T-helper 2 cell treated with Interferon-gamma antibody and Interleukin-4, amounts not matched to agents 5 μg/mL and 100 μg/mL, for 36 hours (primary cell): ENCODE results near the gene CCL20.
A peak's percentile ranks its signal among the peaks of the same experiment; 100 is the strongest.
"Not testable (repeated sequence)": the region's sequence is repeated elsewhere in the genome, so short reads cannot be mapped to it uniquely, and the experiment has no call there.

Source experiments
- DNase-seq: peaks from one replicate; pipeline ENCODE4 v3.0.0; 2021; ENCODE audit warnings: low spot score
- H3K27ac Mint-ChIP-seq: one replicate; pipeline ENCODE4 v1.8.0; 2021; ENCODE audit warnings: mild to moderate bottlenecking, mixed read lengths
- H3K27me3 Mint-ChIP-seq: one replicate; pipeline ENCODE4 v1.8.0; 2021; ENCODE audit warnings: low read depth, mixed read lengths
- H3K36me3 Mint-ChIP-seq: one replicate; pipeline ENCODE4 v1.8.0; 2021; ENCODE audit warnings: low read depth, mixed read lengths
- H3K4me1 Mint-ChIP-seq: one replicate; pipeline ENCODE4 v1.8.0; 2021; ENCODE audit warnings: low read depth, mixed read lengths
- H3K4me3 Mint-ChIP-seq: one replicate; pipeline ENCODE4 v1.8.0; 2022; ENCODE audit warnings: mild to moderate bottlenecking, moderate library complexity, mixed read lengths
- H3K9me3 Mint-ChIP-seq: one replicate; pipeline ENCODE4 v1.8.0; 2021; ENCODE audit warnings: mixed read lengths

The CCL20 gene

DNA sequence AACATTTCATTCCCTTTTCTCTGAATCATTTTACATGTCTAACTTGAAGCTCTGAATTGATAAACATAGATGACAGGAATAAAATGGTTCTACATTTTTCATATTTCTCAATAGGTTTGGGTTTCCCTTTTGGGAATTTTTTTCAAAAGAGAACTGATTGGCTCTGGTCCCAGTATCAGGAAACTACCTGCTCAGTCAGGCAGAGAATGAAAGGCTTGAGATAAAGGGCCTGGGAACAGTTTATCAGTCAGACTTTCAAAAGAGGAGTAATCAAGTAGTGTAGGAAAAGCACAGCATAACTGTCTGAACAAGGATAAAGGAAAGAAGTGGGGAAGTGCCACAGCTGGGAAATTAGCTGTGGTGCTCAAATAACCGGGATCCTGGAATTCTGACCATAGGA, 28.3 kb upstream of the CCL20 start:
- no peaks in the 10 kb centered on the region for H3K9me3 Mint-ChIP-seq
- H3K27me3 Mint-ChIP-seq: peaks cover 4% of the 10 kb centered on the region
- peaks cover 8% of the 10 kb centered on the region for H3K4me1 Mint-ChIP-seq
- no peak overlapping the region for H3K27ac Mint-ChIP-seq
- H3K36me3 Mint-ChIP-seq: no peaks in the 10 kb centered on the region
- H3K4me3 Mint-ChIP-seq: no peak overlapping the region
- DNase-seq: no peak

- H3K4me1 Mint-ChIP-seq: peaks cover 1% of the 10 kb centered on the region
- H3K4me3 Mint-ChIP-seq: no peak overlapping the region
- H3K27me3 Mint-ChIP-seq: peaks cover 6% of the 10 kb centered on the region
- no peaks in the 10 kb centered on the region for H3K36me3 Mint-ChIP-seq
- H3K9me3 Mint-ChIP-seq: no peaks in the 10 kb centered on the region
- no peak for DNase-seq
- no peak overlapping the region for H3K27ac Mint-ChIP-seq
Observed at GRCh38 chr2:227788561-227789018, 25.1 kb upstream of the CCL20 start.

GRCh38 chr2:227789803-227790202, 23.8 kb upstream of the CCL20 start:
- Mint-ChIP-seq H3K9me3 (no peaks in the 10 kb centered on the region), H3K4me3 (no peak overlapping the region), H3K36me3 (no peaks in the 10 kb centered on the region), H3K4me1 (no peaks in the 10 kb centered on the region), H3K27ac (no peak overlapping the region), H3K27me3 (peaks cover 6% of the 10 kb centered on the region)
- DNase-seq: no peak

DNA sequence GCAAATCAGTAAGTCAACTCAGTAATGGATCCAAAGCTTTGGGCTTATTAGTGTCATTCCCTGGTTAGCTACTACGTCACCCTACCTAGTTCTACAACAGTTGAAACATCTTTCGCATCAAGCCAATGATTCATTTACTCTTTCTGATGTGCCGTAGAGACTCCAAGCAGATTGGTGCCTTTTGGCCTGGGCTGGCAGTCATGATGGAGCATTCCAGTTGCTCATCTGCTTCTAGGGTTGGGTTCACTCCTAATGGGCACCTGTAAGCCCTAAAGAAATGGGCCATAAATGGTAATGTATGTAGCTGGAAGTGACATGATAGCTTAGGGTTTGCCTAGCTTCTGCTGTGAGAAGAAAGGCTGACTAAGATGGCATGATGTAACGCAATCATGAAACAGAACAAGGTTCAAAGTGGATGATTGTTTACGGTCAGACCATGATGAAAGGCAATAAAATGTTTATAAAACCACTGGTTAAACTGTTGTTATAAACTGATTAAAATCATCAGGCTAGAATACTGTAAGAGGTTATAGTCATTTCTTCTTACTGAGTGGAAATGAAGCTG, 20.4 kb upstream of the CCL20 start:
- DNase-seq: no peak
- Mint-ChIP-seq H3K27ac (no peak overlapping the region), H3K4me1 (no peaks in the 10 kb centered on the region), H3K36me3 (no peaks in the 10 kb centered on the region), H3K27me3 (peaks cover 4% of the 10 kb centered on the region), H3K4me3 (no peak overlapping the region), H3K9me3 (no peaks in the 10 kb centered on the region)

DNA sequence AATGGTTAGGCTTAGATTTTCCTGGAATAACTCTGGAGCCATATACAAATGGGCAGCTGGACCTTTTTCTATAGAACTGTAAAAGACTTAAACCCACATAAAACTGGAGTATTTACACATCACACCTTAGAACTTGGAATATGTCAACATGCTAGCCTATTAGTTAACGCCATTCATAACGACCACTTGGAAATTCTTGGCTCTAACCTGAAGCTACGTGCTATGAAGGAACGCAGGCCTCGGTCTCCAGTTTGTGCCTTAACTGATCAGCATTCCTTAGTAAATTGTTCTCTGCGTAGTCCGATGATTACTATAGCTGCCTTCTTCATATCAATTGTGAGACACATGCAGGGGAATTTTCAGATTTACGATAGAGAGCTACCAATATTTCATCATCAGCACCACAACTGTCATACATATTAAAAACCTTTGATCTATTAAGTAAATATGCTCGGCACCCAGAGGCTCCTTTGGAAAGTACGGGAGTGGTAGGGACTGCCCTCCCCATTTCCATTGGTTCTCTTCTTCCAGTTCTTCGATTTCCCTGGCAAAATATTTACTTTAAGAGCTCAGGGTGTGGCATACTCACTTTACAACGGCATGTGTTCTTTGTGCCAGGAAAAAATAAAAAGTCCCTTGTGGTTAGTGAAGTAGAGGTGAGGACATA, 17.5 kb upstream of the CCL20 start:
- Mint-ChIP-seq H3K36me3 (no peaks in the 10 kb centered on the region), H3K27ac (no peak overlapping the region), H3K4me3 (no peak overlapping the region), H3K4me1 (no peaks in the 10 kb centered on the region), H3K27me3 (no peaks in the 10 kb centered on the region), H3K9me3 (no peaks in the 10 kb centered on the region)
- DNase-seq: no peak

DNA sequence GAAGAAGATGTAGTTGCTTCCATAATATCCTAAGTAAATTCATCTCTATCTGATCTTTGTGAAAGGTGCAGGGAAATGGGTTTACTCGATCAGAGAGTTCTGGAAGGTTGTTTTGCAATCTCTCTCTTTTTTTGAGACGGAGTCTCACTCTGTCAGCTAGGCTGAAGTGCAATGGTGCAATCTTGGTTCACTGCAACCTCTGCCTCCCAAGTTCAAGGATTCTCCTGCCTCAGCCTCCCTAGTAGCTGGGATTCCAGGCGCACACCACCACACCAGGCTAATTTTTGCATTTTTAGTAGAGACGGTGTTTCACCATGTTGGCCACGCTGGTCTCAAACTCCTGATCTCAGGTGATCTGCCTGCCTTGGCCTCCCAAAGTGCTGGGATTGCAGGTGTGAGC, 16.9 kb upstream of the CCL20 start:
- H3K36me3 Mint-ChIP-seq, H3K27ac Mint-ChIP-seq, H3K4me3 Mint-ChIP-seq, H3K27me3 Mint-ChIP-seq, DNase-seq, H3K4me1 Mint-ChIP-seq, H3K9me3 Mint-ChIP-seq: not testable (repeated sequence)

DNA sequence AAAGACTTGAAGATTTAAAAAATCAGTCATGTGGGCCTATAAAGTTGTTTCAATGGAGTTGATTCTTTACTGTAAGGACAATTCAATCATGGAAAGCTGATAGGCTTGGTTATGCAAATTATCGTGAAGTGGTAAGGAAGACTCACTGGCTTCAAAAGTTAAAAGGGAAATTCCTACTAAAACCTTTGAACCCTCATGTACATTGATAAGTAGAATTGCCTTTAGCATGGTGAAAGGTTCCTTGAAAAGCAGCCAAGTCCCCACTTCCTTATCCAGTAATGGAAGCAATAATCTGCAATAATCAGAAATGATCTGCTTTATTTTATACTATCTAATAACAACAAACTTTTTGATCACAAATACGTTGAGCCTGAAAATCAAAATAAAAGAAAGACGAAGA, 14.4 kb upstream of the CCL20 start:
- H3K27ac Mint-ChIP-seq: no peak overlapping the region
- no peaks in the 10 kb centered on the region for H3K27me3 Mint-ChIP-seq
- H3K36me3 Mint-ChIP-seq: no peaks in the 10 kb centered on the region
- H3K9me3 Mint-ChIP-seq: no peaks in the 10 kb centered on the region
- no peak for DNase-seq
- no peaks in the 10 kb centered on the region for H3K4me1 Mint-ChIP-seq
- H3K4me3 Mint-ChIP-seq: no peak overlapping the region

DNA sequence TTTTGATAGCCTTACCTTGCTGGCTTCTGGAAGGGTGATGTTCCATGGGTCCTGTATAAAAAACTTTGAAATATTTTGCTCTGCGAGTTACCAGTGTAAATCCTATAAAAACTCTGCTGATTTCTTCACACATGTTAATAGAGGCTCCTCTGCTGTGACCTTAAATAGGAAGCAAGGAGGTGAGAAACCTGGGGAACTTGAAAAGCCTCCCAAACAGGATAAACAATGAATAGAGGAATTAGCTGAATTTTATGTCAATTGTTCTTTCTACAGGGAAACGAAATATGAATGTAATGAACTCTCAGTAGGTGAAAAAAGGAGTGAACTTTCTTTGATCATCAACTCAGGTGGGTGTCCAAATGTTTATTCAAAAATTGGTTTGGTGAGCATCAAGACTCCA, 10.8 kb upstream of the CCL20 start:
- DNase-seq: no peak
- Mint-ChIP-seq H3K4me1 (peaks cover 5% of the 10 kb centered on the region), H3K27me3 (no peaks in the 10 kb centered on the region), H3K9me3 (no peaks in the 10 kb centered on the region), H3K4me3 (no peak overlapping the region), H3K27ac (no peak overlapping the region), H3K36me3 (no peaks in the 10 kb centered on the region)

GRCh38 chr2:227804975-227805374, 8.7 kb upstream of the CCL20 start:
- no peaks in the 10 kb centered on the region for H3K27me3 Mint-ChIP-seq
- no peak overlapping the region for H3K27ac Mint-ChIP-seq
- H3K9me3 Mint-ChIP-seq: no peaks in the 10 kb centered on the region
- no peaks in the 10 kb centered on the region for H3K36me3 Mint-ChIP-seq
- H3K4me1 Mint-ChIP-seq: peaks cover 5% of the 10 kb centered on the region
- no peak overlapping the region for H3K4me3 Mint-ChIP-seq
- DNase-seq: no peak

GRCh38 chr2:227805578-227805977, 8.1 kb upstream of the CCL20 start:
- H3K4me1 Mint-ChIP-seq: peaks cover 5% of the 10 kb centered on the region
- H3K9me3 Mint-ChIP-seq: no peaks in the 10 kb centered on the region
- no peaks in the 10 kb centered on the region for H3K27me3 Mint-ChIP-seq
- H3K36me3 Mint-ChIP-seq: no peaks in the 10 kb centered on the region
- H3K27ac Mint-ChIP-seq: peak overlapping the region; percentile 40
- H3K4me3 Mint-ChIP-seq: peak overlapping the region; percentile 47
- peak; percentile 16 for DNase-seq

DNA sequence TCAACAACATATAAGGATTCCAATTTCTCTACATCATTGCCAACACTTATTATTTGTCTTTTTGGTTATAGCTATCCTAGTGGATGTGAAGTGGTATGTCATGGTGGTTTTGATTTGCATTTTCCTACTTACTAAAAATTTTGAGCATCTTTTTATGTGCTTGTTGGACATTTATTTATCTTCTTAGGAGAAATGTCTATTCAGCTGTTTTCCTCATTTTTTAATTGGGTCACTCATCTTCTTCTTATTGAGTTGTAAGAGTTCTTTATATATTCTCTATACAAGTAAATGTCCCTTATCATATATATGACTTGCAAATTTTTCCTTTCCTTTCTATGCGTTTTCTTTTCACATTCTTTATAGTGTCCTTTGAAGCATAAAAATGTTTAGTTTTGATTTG, 4.7 kb upstream of the CCL20 start:
- Mint-ChIP-seq H3K36me3 (no peaks in the 10 kb centered on the region), H3K27me3 (no peaks in the 10 kb centered on the region), H3K4me1 (peaks cover 5% of the 10 kb centered on the region), H3K27ac (no peak overlapping the region), H3K9me3 (no peaks in the 10 kb centered on the region), H3K4me3 (no peak overlapping the region)
- DNase-seq: no peak

GRCh38 chr2:227812001-227812400, 1.6 kb upstream of the CCL20 start:
- Mint-ChIP-seq H3K9me3 (no peaks in the 10 kb centered on the region), H3K27me3 (no peaks in the 10 kb centered on the region), H3K4me3 (no peak overlapping the region), H3K36me3 (no peaks in the 10 kb centered on the region), H3K4me1 (no peaks in the 10 kb centered on the region), H3K27ac (no peak overlapping the region)
- no peak for DNase-seq

DNA sequence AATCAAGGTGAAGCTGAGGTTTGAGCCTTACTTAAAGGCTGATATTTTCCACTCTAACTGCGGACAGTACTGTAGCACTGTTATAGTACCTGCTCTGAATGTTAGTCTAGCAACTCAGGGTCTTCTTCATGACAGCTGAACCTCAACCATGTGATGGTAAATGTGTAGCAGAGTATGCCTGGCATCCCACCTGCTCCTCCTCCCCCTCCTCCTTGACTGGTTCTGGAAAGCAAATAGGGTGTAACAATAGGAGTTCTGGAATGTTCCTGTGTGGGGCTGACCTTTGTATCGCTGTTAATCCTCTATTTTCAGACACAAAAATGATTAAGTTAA, 447 bp upstream of the CCL20 start:
- DNase-seq: no peak
- H3K4me3 Mint-ChIP-seq: no peak overlapping the region
- no peaks in the 10 kb centered on the region for H3K36me3 Mint-ChIP-seq
- H3K4me1 Mint-ChIP-seq: peaks cover 5% of the 10 kb centered on the region
- no peaks in the 10 kb centered on the region for H3K9me3 Mint-ChIP-seq
- H3K27ac Mint-ChIP-seq: no peak overlapping the region
- no peaks in the 10 kb centered on the region for H3K27me3 Mint-ChIP-seq

DNA sequence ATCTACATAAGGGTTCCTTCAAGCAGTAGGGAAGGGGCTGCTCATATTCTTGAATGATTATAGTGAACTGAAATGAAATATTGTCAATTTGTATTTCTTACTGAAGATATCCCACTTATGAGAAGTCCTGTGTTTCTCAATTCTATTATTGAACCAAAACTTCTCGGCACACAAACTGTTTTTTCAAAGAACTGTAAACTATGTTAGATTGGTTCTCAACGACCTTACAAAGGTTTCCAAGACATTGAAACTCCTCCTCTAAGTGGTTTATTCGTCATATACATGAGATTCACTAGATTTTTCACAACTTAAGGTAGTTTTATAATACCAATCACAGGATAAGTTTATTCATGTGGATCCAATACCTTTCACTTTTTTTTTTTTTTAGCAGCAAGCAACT, 1.4 kb downstream of the CCL20 start:
- H3K27me3 Mint-ChIP-seq: no peaks in the 10 kb centered on the region
- H3K9me3 Mint-ChIP-seq: no peaks in the 10 kb centered on the region
- DNase-seq: no peak
- no peaks in the 10 kb centered on the region for H3K36me3 Mint-ChIP-seq
- H3K27ac Mint-ChIP-seq: no peak overlapping the region
- peaks cover 6% of the 10 kb centered on the region for H3K4me1 Mint-ChIP-seq
- no peak overlapping the region for H3K4me3 Mint-ChIP-seq
